GM12873 (cell line): ENCODE data around the gene PPM1K.

ENCODE experiments used
- TF ChIP-seq, protein P1 (sequence below): IDR thresholded peaks from 2 replicates; pipeline ENCODE4 v1.5.1; 2012; ENCODE audit warnings: low read depth, mild to moderate bottlenecking, moderate library complexity, low read length, control low read depth; ENCODE audit not compliant: insufficient read depth; ENCODE audit errors: missing control alignments

PPM1K gene

DNA sequence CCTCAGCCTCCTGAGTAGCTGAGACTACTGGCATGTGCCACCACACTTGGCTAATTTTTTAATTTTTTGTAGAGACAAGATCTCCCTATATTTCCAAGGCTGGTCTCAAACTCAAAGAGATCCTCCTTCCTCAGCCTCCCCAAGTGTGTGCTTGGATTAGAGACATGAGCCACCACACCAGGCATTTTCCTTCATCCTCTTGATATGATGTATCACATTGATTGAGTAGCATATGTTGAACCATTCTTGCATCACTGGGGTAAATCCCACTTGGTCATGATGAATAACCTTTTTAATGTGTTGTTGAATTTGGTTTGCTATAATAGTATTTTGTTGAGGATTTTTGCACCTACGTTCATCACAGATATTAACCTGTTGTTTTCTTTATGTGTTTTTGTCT lies 24.2 kb upstream of the PPM1K start:
- TF ChIP-seq, protein P1, sequence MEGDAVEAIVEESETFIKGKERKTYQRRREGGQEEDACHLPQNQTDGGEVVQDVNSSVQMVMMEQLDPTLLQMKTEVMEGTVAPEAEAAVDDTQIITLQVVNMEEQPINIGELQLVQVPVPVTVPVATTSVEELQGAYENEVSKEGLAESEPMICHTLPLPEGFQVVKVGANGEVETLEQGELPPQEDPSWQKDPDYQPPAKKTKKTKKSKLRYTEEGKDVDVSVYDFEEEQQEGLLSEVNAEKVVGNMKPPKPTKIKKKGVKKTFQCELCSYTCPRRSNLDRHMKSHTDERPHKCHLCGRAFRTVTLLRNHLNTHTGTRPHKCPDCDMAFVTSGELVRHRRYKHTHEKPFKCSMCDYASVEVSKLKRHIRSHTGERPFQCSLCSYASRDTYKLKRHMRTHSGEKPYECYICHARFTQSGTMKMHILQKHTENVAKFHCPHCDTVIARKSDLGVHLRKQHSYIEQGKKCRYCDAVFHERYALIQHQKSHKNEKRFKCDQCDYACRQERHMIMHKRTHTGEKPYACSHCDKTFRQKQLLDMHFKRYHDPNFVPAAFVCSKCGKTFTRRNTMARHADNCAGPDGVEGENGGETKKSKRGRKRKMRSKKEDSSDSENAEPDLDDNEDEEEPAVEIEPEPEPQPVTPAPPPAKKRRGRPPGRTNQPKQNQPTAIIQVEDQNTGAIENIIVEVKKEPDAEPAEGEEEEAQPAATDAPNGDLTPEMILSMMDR, result no peak

DNA sequence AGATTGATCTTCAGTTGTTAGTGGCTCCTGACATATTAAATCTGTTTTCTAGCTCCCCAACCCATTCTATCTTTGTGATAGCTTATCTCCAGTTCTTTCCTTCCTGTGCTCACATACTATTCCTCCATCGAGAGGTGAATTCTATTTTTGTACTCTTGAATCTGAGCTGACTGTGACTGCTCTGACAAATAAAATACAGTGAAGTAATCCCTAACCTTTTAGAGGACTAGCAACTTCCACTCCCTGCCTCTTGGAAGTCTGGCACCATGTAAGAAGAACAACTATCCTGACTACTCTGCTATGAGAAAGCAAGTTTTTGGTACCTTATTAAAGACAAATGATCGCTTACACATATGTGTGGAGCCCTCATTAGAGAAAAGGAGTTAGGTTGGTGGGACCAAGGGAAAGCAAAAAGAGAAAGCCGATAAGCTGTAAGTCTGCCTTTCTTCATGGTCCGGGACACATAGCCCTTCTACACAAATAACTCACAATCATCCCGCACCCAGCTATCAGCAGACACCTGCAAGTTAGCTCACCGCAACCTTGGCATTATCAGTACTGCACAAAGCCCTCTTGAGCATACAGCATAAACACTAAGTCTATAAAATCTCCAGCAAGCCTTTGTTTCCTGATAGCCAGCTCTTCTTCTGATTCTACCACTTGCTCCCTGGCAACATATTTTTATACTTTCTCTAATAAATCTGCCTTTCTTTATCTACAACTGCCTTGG lies 13.5 kb upstream of the PPM1K start:
- TF ChIP-seq, protein P1, result no peak

DNA sequence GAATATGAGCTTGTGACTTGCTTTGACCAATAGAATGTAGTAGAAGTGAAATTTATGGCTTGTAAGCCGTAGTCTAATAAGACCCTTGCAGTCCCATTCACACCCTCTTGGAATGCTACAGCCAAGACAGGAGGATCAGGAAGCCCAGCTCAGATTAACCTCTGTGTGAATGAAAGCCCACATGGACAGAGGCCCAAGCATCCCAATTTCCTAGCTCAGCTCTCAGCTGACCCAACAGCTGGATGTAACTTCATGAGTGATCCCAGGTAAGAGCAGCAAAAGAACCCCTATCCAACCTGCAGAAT lies 12.8 kb upstream of the PPM1K start:
- TF ChIP-seq, protein P1, result no peak

DNA sequence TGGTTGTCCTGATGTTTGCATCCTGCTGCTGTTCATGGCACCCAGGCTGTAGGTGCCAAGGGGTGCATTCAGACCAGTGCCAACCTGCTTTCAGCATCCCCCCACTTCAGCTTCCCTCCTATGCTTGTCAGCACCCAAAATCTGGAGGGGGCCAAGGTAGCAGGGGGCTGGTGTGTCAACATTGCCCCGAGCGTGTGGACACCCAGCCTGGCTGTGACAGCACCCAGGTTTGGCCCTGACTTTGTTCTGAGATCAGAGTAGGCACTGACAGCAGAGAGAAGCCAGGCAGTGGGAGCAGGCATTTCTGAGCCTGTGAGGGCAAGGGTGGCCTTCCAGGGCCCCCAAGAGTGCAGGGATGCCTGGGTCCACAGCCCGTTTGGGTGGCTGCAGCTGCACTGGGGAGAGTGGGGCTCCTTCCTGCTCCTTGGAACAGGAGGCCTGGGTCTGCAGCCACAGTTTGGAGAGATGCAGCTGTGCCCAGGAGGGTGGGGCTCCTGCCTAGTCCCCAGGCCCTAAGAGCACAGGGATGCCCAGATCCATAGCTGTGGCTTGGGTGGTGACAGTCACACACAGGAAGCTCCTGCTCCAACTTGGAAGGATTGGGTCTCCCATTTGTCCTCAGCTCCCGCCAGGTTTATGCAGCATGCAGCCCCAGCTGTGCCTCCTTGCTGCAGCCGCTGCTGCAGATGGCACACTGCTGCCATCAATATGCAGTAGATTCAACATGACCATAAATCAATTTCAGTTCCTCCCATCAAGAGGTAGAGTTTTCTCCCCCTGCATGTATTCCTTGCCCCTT lies 12.3 kb upstream of the PPM1K start:
- TF ChIP-seq, protein P1, result no peak

DNA sequence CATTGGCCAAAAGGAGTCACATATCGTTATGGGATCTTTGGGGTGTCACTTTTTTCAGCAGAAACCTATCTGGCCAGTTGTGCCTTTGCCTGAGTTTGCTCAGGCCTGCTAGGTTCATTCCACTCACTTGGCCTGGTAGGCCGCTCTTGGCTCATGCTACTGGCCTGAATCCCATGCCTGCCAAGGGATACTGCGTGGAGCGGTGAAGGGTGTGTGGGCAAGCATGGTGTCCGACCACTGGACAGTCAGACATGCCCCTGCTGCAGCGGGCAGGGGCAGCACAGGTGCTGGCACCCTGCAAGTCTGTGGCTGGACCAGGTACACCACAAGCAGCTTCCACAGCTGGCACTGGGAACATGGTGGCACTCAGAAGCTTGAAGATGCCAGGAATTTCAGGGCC lies 11.3 kb upstream of the PPM1K start:
- TF ChIP-seq, protein P1, result no peak

DNA sequence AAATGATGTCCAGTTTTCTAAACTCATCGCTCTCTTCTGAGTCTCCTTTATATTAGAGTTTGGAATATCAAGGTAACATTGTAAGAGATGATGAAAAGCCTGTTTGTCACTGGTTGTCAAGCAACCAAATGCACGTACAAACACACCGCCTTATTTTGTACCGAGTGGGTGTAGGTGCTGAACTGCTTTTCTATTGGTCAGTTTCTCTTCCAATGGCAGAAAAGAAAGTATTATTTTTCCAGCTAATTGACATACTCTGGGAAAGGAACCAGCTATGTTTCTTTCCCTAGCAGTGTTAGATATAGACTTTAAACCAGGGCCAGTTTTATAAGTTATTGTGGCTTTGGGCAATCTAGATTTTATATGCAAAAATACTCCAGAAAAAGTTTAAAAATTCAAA lies 6.6 kb upstream of the PPM1K start:
- TF ChIP-seq, protein P1, result no peak

DNA sequence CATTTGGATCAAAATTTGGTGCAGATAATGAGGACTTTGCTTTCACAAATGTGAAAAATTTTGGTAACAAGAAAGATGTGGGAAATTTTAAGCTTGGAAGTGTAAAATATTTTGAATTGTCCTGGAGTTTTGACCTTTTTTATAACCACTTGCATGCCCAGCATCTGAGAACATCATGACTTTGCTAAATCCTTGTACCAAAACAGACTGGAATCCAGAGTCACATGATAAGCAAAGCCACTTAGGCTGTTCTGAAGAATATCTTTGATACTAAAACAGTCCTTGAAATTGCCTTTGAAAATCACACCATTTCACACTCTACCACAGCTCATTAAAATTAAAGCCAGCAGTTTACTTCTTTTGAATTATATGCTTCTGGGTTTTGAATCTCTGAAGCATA lies 2.5 kb upstream of the PPM1K start:
- TF ChIP-seq, protein P1, result no peak
